GM21786 (cell line): ENCODE measurements around the gene DEAF1.
"Not testable (repeated sequence)": the region's sequence is repeated elsewhere in the genome, so short reads cannot be mapped to it uniquely, and the experiment has no call there.

Experiments
- ATAC-seq: cut with Tn5 transposase; IDR thresholded peaks from one replicate; pipeline ENCODE4 v1.9.1; 2021; ENCODE audit not compliant: unreplicated experiment

DEAF1 gene

GRCh38 chr11:680970-681369 lies 14.1 kb downstream of the DEAF1 start:
- ATAC-seq: no peak

GRCh38 chr11:680476-680875 lies 14.5 kb downstream of the DEAF1 start:
- ATAC-seq: no peak

- ATAC-seq: no peak
These were observed 15.5 kb downstream of the DEAF1 start for GRCh38 chr11:679271-680207.

GRCh38 chr11:678297-678696 lies 16.7 kb downstream of the DEAF1 start:
- ATAC-seq: no peak

- no peak for ATAC-seq
These were observed 20.6 kb downstream of the DEAF1 start for GRCh38 chr11:674406-674805.

- ATAC-seq: no peak
These were observed 21.2 kb downstream of the DEAF1 start for GRCh38 chr11:673866-674265.

- ATAC-seq: no peak
These were observed 29.2 kb downstream of the DEAF1 start for GRCh38 chr11:665704-666281.

- no peak for ATAC-seq
These were observed 29.8 kb downstream of the DEAF1 start for GRCh38 chr11:665062-665703.

- no peak for ATAC-seq
These were observed 32.2 kb downstream of the DEAF1 start for GRCh38 chr11:662689-663274.

GRCh38 chr11:660681-661444 lies 34.2 kb downstream of the DEAF1 start:
- ATAC-seq: no peak

GRCh38 chr11:660281-660680 lies 34.7 kb downstream of the DEAF1 start:
- ATAC-seq: no peak

GRCh38 chr11:659532-660085 lies 35.4 kb downstream of the DEAF1 start:
- no peak for ATAC-seq

GRCh38 chr11:657691-658126 lies 37.3 kb downstream of the DEAF1 start:
- no peak for ATAC-seq

GRCh38 chr11:656866-657265 lies 38.2 kb downstream of the DEAF1 start:
- ATAC-seq: no peak

GRCh38 chr11:656426-656825 lies 38.6 kb downstream of the DEAF1 start:
- no peak for ATAC-seq

- ATAC-seq: no peak
These were observed 39.8 kb downstream of the DEAF1 start for GRCh38 chr11:655036-655726.

- not testable (repeated sequence) for ATAC-seq
These were observed 40.6 kb downstream of the DEAF1 start for GRCh38 chr11:654444-654843.

- ATAC-seq: no peak
These were observed 41.2 kb downstream of the DEAF1 start for GRCh38 chr11:653837-654236.

GRCh38 chr11:653136-653535 lies 41.9 kb downstream of the DEAF1 start:
- ATAC-seq: not testable (repeated sequence)

GRCh38 chr11:650482-650881 lies 44.5 kb downstream of the DEAF1 start:
- ATAC-seq: no peak
